ENCODE data around the gene CNTNAP2.

DNA sequence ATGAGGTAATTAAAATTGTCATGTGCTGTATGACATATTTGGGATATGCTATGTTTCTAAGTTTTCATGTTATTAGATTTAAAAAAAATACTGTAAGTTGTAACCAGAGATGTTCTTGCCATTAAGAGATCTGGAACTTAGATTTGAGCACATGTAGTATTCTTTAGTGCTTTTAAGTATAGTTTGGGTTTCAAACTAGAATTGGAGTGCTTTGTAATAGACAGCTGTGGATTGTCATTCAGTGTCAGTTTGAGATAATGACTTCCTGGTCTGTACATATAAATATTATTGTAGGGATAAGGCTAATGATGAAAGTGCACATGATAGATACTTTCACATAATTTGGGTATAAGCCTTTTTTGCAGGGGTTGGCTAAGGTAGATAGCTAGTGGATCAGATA lies 936.2 kb downstream of the CNTNAP2 start:
- TF ChIP-seq POLR2A (IDR thresholded peaks at IDR 0.05; ENCODE audit: low read depth, low read length) = no peak
- no peak for TF ChIP-seq TAF1 (IDR thresholded peaks at IDR 0.05; ENCODE audit: low read depth, low read length)
- no peak for TF ChIP-seq POLR2AphosphoS5 (IDR thresholded peaks at IDR 0.05; ENCODE audit: low read depth, low read length)
- no peak for TF ChIP-seq PAX5 (IDR thresholded peaks at IDR 0.05; ENCODE audit: insufficient read depth, low read length, severe bottlenecking)
- TF ChIP-seq SPI1 (IDR thresholded peaks at IDR 0.05; ENCODE audit: low read depth, low read length) = no peak
- TF ChIP-seq POU2F2 (IDR thresholded peaks at IDR 0.05; ENCODE audit: low read depth, low read length) = no peak
